HG03558 (cell line): ENCODE measurements around the gene TSSK6.

Experiments
- ATAC-seq: cut with Tn5 transposase; IDR thresholded peaks from one replicate; pipeline ENCODE4 v1.9.1; 2021; ENCODE audit warnings: moderate number of reproducible peaks; ENCODE audit not compliant: unreplicated experiment; ENCODE audit errors: extremely low read depth

Gene TSSK6

DNA sequence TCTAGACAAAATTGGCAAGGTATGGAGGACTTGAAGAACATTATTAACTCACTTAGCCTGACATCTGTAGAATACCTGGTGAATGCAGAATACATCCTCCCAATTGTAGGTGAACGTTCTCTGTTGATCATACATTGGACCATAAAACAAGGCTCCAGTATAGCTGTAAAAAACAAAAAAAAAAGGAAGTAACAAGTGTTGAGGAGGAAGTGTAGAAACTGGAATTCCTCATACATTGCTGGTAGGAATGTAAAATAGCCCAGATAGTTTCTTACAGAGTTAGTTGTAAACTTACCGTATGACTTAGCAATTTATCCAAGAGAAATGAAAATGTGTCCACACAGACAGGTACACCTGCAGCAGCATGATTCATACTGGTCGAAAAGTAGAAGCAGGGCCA, 44.8 kb downstream of the TSSK6 start:
- no peak for ATAC-seq

DNA sequence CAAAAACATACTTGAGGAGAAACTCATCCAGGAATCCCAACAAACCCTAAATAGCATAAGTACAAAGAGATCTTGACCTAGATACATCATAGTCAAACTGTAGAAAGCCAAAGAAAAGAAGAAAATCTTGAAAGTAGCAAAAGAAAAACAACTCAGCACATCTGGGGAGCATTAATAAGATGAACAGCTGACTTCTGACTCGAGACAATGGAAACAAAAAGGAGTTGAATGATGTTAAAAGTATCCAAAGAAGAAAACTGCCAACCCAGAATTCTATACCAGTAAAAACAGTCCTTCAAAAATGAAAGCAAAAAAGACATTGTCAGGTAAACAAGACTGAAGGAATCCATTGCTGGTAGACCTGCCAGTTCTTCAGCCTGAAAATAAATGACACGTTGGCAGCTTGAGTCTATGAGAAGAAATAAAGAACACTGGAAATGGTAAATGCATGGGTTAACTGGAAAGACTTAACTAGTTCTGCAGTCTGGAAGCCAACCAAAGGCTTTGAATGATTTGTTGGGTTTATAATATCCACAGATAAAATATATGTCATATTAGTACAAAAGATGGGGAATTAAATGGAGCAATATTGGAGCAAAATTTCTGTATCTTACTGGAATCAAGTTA, 46.8 kb downstream of the TSSK6 start:
- no peak for ATAC-seq

DNA sequence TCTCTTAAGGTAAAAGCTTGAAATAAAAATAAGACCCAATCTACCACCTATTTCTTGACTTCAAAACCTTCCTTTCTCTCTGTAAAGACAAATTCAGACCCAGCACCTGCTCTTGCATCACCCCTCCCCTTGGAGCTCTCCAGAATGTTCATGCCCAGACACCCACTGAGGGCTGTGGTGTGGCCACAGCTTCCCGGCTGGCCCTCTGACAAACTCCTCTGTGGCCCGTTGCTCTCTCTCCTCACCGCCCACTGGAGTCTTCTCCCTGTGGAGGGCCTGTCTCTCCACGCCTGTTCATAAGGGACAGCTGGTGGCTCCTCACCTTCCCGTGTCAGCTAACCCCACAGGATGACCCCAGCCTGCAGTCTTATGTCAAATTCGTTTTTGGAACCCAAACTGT, 49.1 kb downstream of the TSSK6 start:
- ATAC-seq, result no peak

DNA sequence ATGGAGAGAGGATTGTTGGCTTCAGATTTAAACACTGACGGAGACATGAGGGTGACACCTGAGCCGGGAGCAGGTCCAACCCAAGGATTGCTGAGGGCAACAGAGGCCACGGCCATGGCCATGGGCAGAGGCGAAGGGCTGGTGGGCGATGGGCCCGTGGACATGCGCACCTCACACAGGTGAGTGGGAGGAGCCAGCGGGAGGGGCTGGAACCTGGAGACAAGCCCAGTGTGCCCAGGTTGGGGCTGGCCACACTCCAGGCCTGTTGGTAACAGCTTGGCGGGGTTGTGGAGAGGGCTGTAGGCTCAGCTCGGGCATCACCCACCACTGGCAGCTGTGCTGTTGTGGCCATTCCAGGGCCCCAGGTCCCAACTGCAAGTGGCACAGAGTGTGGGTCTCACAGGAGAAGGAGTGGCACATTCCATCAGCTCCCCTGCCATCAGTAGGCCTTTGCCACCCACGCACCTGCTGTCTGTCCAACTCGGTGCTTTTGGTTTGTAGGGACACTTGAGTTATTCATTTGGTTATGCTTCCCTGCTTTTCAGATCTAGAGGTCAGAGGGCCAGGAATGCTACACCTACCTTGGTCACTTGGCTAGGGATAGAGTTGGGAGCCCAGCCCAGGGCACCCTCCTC, 49.8 kb downstream of the TSSK6 start:
- ATAC-seq, result no peak

DNA sequence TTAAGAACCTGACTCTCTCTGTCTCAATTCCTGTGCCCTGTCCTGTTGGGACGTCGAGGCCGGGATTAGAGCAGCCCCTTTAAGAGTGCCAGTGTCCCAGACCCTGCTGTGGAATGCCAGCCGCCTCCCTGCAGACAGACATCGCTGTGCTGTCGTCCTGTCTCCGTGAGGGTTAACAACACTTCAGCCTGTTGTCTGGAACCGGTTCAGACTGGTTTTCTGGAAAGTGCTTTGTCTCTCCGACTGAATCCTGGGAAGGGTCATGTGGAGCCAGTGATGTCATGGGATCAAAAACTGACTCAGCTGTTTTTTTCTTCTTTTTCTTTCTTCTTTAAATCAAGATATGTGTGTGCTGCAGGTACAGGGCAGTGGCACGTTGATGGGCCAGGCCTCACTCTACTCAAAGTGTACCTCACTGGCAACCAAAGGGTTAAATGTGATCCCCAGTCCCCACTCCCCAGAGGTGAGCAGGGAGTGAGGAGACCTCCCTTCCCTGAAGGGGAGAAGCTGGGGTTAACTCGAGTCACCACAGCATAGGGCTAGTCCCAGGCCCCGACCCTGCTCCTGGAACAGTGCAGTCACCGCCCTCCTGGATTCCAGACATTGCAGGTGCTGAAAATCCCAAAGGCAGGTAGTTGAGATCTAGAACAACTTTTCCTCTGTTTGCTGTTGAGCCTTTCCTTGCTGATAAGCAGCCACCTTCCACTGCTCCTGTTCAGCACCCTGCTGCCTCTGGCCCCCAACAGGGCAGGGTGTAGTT, 50.8 kb downstream of the TSSK6 start:
- no peak for ATAC-seq
